GM23338 (cell line): ENCODE results near the gene EMX1. TPM values are rescaled to one million over a fixed set of nuclear protein-coding genes. Genes with fewer than 3 reads are reported as not detected.

Source experiments
- ATAC-seq: fragments of 200-7000 bp; cut with Tn5 transposase; 3 replicates; pipeline ENCODE4 v1.9.1; 2020
- DNase-seq: peaks from one replicate; pipeline ENCODE4 v3.0.0-alpha.2; 2015; ENCODE audit warnings: low spot score
- H2AFZ ChIP-seq: fragments of 200-600 bp; sonication (generic); 2 replicates; pipeline ENCODE4 v1.8.0; 2016; ENCODE audit warnings: antibody characterized with exemption, mild to moderate bottlenecking, moderate library complexity
- H3F3A ChIP-seq: fragments of 200-600 bp; sonication (generic); replicated peaks from 2 replicates; pipeline ENCODE4 v1.8.0; 2017; ENCODE audit warnings: antibody characterized with exemption, mixed run types, low read depth
- H3K27ac ChIP-seq: fragments of 200-600 bp; sonication (generic); 2 replicates; pipeline ENCODE4 v1.6.1; 2016; ENCODE audit warnings: low read depth
- H3K27me3 ChIP-seq: fragments of 200-600 bp; sonication (generic); 2 replicates; pipeline ENCODE4 v1.8.0; 2016; ENCODE audit warnings: mild to moderate bottlenecking, mixed run types, moderate library complexity; ENCODE audit not compliant: insufficient read depth
- H3K36me3 ChIP-seq: fragments of 200-600 bp; sonication (generic); 2 replicates; pipeline ENCODE4 v1.8.0; 2016; ENCODE audit warnings: mild to moderate bottlenecking; ENCODE audit not compliant: insufficient read depth
- H3K4me1 ChIP-seq: fragments of 200-600 bp; sonication (generic); 2 replicates; pipeline ENCODE4 v1.8.0; 2016; ENCODE audit warnings: mild to moderate bottlenecking, moderate library complexity; ENCODE audit not compliant: insufficient read depth
- H3K4me2 ChIP-seq: fragments of 200-600 bp; sonication (generic); 2 replicates; pipeline ENCODE4 v1.7.1; 2017; ENCODE audit warnings: mixed run types
- H3K4me3 ChIP-seq: fragments of 200-600 bp; sonication (generic); 2 replicates; pipeline ENCODE4 v1.6.1; 2016; ENCODE audit warnings: mixed run types
- H3K79me2 ChIP-seq: fragments of 200-600 bp; sonication (generic); replicated peaks from 2 replicates; pipeline ENCODE4 v1.8.0; 2017; ENCODE audit warnings: mild to moderate bottlenecking; ENCODE audit not compliant: insufficient read depth
- H3K9me2 ChIP-seq: fragments of 200-600 bp; sonication (generic); 2 replicates; pipeline ENCODE4 v1.8.0; 2017; ENCODE audit not compliant: insufficient read depth
- H4K20me1 ChIP-seq: fragments of 200-600 bp; sonication (generic); replicated peaks from 2 replicates; pipeline ENCODE4 v1.8.0; 2017; ENCODE audit warnings: mild to moderate bottlenecking; ENCODE audit not compliant: insufficient read depth
- H3K27ac Mint-ChIP-seq: 2 replicates; pipeline ENCODE4 v1.8.0; 2020; ENCODE audit warnings: inconsistent platforms, mild to moderate bottlenecking, moderate library complexity, mixed read lengths
- H3K27me3 Mint-ChIP-seq: 3 replicates; pipeline ENCODE4 v1.8.0; 2022; ENCODE audit warnings: low read depth, mild to moderate bottlenecking, moderate library complexity, mixed read lengths, inconsistent platforms; ENCODE audit not compliant: insufficient read depth, poor library complexity
- H3K36me3 Mint-ChIP-seq: 3 replicates; pipeline ENCODE4 v1.8.0; 2021; ENCODE audit warnings: low read depth, mild to moderate bottlenecking, inconsistent platforms, moderate library complexity, mixed read lengths
- H3K4me1 Mint-ChIP-seq: 3 replicates; pipeline ENCODE4 v1.8.0; 2020; ENCODE audit warnings: mild to moderate bottlenecking, inconsistent platforms, mixed read lengths
- H3K4me3 Mint-ChIP-seq: 3 replicates; pipeline ENCODE4 v1.8.0; 2021; ENCODE audit warnings: moderate library complexity, mild to moderate bottlenecking, inconsistent platforms, mixed read lengths
- H3K9me3 Mint-ChIP-seq: 3 replicates; pipeline ENCODE4 v1.8.0; 2020; ENCODE audit warnings: moderate library complexity, mild to moderate bottlenecking, inconsistent platforms, mixed read lengths
- CREB1 ChIP-seq: fragments of 250-450 bp; sonication (Bioruptor Pico); IDR thresholded peaks from 2 replicates; pipeline ENCODE4 v1.5.0; 2020; ENCODE audit warnings: low read depth, mild to moderate bottlenecking, moderate library complexity
- CTCF ChIP-seq, 2 experiments: fragments of 200-600 bp in 1 of 2; sonication (generic) in 1 of 2; conservative IDR thresholded peaks; 2 replicates each; pipeline versions ENCODE4 v1.5.1 to v1.6.1; 2016 to 2017; ENCODE audit warnings: antibody characterized with exemption in 2 of 2, low read depth in 2 of 2, mild to moderate bottlenecking in 2 of 2, moderate library complexity in 1 of 2
- EZH2 ChIP-seq: fragments of 200-600 bp; sonication (generic); IDR thresholded peaks from one replicate; pipeline ENCODE4 v1.8.0; 2017; ENCODE audit warnings: antibody characterized with exemption, mild to moderate bottlenecking, low read depth; ENCODE audit not compliant: unreplicated experiment
- EZH2phosphoT487 ChIP-seq: fragments of 200-600 bp; sonication (generic); IDR thresholded peaks from one replicate; pipeline ENCODE4 v1.8.1; 2018; ENCODE audit warnings: antibody characterized with exemption; ENCODE audit not compliant: unreplicated experiment
- JUNB ChIP-seq: IDR thresholded peaks from one replicate; pipeline ENCODE4 v1.6.1; 2016; ENCODE audit warnings: antibody characterized with exemption; ENCODE audit not compliant: unreplicated experiment
- NANOG ChIP-seq: IDR thresholded peaks from 2 replicates; pipeline ENCODE4 v1.6.1; 2016; ENCODE audit warnings: antibody characterized with exemption, borderline replicate concordance
- POLR2AphosphoS5 ChIP-seq: IDR thresholded peaks from 2 replicates; pipeline ENCODE4 v1.6.1; 2016; ENCODE audit warnings: antibody characterized with exemption, low read depth
- REST ChIP-seq: IDR thresholded peaks from one replicate; pipeline ENCODE4 v1.6.1; 2018; ENCODE audit warnings: antibody characterized with exemption; ENCODE audit not compliant: unreplicated experiment
- STAT1 ChIP-seq: IDR thresholded peaks from one replicate; pipeline ENCODE4 v1.6.1; 2016; ENCODE audit warnings: antibody characterized with exemption; ENCODE audit not compliant: unreplicated experiment
- ZNF331 ChIP-seq: fragments of 250-450 bp; sonication (Bioruptor Pico); IDR thresholded peaks from 2 replicates; pipeline ENCODE4 v1.5.0; 2020; ENCODE audit warnings: low read depth, mild to moderate bottlenecking, moderate library complexity
- polyA plus RNA-seq: library from polyadenylated mRNA; unstranded; fragments of >200 nt; fragmentation: Nextera tagmentation; extraction: Ambion mirVana; gene quantifications from 2 replicates; pipeline ENCODE4 v1.2.1, GENCODE V29; 2016
- total RNA-seq: library from RNA; depleted of rRNA; stranded (reverse); fragments of >200 nt; shearing (Covaris generic); gene quantifications from 2 replicates; pipeline ENCODE4 v1.2.3, GENCODE V29; 2014

EMX1 gene
- total and polyA plus RNA-seq, 2 experiments from 2014 or later = 3.9 to 7.9 TPM

GRCh38 chr2:72911256-72911655 is 6.1 kb upstream of the EMX1 start:
- Mint-ChIP-seq H3K4me3 (no peak overlapping the region), H3K9me3 (no peaks in the 10 kb centered on the region), H3K4me1 (peaks cover 22% of the 10 kb centered on the region), H3K36me3 (no peaks in the 10 kb centered on the region; the same call in 2 of the 3 replicates), H3K27ac (no peak overlapping the region), H3K27me3 (peaks cover 56% of the 10 kb centered on the region)
- no peak overlapping the region for H3K4me2 ChIP-seq
- H3K4me3 ChIP-seq = no peak overlapping the region
- TF ChIP-seq ZNF331 (CRISPR knock-in tag) = no peak
- no peak for TF ChIP-seq JUNB
- TF ChIP-seq NANOG = no peak
- no peak for TF ChIP-seq CTCF (conservative IDR thresholded peaks at IDR 0.05; ENCODE audit: low read depth in 2 of 2)
- no peak for TF ChIP-seq EZH2phosphoT487
- TF ChIP-seq CREB1 (CRISPR knock-in tag) = no peak
- no peak for TF ChIP-seq STAT1
- TF ChIP-seq POLR2AphosphoS5 = no peak
- TF ChIP-seq EZH2 = no peak
- TF ChIP-seq REST = no peak
- no peak overlapping the region for H3K27ac ChIP-seq
- ATAC-seq (no peak), DNase-seq (no peak)
- no peaks in the 10 kb centered on the region for H3K36me3 ChIP-seq
- no peaks in the 10 kb centered on the region for H3K79me2 ChIP-seq
- H3K4me1 ChIP-seq = peaks cover 27% of the 10 kb centered on the region
- peaks cover 16% of the 10 kb centered on the region for H3F3A ChIP-seq
- H3K9me2 ChIP-seq = no peaks in the 10 kb centered on the region
- H2AFZ ChIP-seq = no peak overlapping the region
- H4K20me1 ChIP-seq = no peaks in the 10 kb centered on the region; the same call in 1 of the 2 replicates
- peaks cover 96% of the 10 kb centered on the region for H3K27me3 ChIP-seq

- no peaks in the 10 kb centered on the region for H3K36me3 ChIP-seq
- Mint-ChIP-seq H3K36me3 (no peaks in the 10 kb centered on the region; the same call in 2 of the 3 replicates), H3K27me3 (peaks cover 66% of the 10 kb centered on the region), H3K9me3 (no peaks in the 10 kb centered on the region; the same call in 2 of the 3 replicates), H3K27ac (no peak overlapping the region), H3K4me3 (peak overlapping the region; percentile 62; the same call in 1 of the 3 replicates), H3K4me1 (peaks cover 24% of the 10 kb centered on the region)
- no peaks in the 10 kb centered on the region; the same call in 1 of the 2 replicates for H4K20me1 ChIP-seq
- DNase-seq = peak; percentile 52
- ATAC-seq = no peak
- H3K4me2 ChIP-seq = peak overlapping the region; percentile 96
- H2AFZ ChIP-seq = no peak overlapping the region
- peak; percentile 21 to 33; a peak in 3 of 4 replicates for TF ChIP-seq CTCF (conservative IDR thresholded peaks at IDR 0.05; ENCODE audit: low read depth in 2 of 2)
- no peak for TF ChIP-seq STAT1
- TF ChIP-seq EZH2 = peak; percentile 63
- H3K9me2 ChIP-seq = no peaks in the 10 kb centered on the region
- peaks cover 16% of the 10 kb centered on the region for H3F3A ChIP-seq
- 0 out of 2 replicates have a peak overlapping the region, but pooled peaks have one; percentile 56 for H3K4me3 ChIP-seq
- peaks cover 27% of the 10 kb centered on the region for H3K4me1 ChIP-seq
- H3K79me2 ChIP-seq = no peaks in the 10 kb centered on the region
- no peak overlapping the region for H3K27ac ChIP-seq
- peaks cover 99% of the 10 kb centered on the region for H3K27me3 ChIP-seq
These were observed 3.7 kb upstream of the EMX1 start for GRCh38 chr2:72913486-72914205.
